CD4-positive, alpha-beta T cell (primary cell): ENCODE data around the gene TSPAN11. TPM values are rescaled to one million over a fixed set of nuclear protein-coding genes. Genes with fewer than 3 reads are reported as not detected.

Experiments used
- ATAC-seq: fragments of 200-7000 bp; cut with Tn5 transposase; one replicate; pipeline ENCODE4 v1.10.0; 2022; ENCODE audit warnings: mild to moderate bottlenecking; ENCODE audit not compliant: poor library complexity
- CTCF ChIA-PET: fragments of 350-600 bp; sonication (Branson Sonifier 250); formaldehyde crosslinking; loops from one replicate; lab custom pipeline; 2021; ENCODE audit warnings: antibody characterized with exemption, inconsistent platforms; lab: Charles Lee
- POLR2A ChIA-PET: fragments of 350-600 bp; sonication (Branson Sonifier 250); formaldehyde crosslinking; loops from one replicate; lab custom pipeline; 2021; ENCODE audit warnings: antibody characterized with exemption, inconsistent platforms; lab: Charles Lee
- DNase-seq, 14 experiments: peaks; one replicate each; pipeline ENCODE4 v3.0.0-alpha.2; 2013 to 2020; ENCODE audit warnings: mixed read lengths in 2 of 14
- H3K27ac ChIP-seq, 2 donors: one replicate each; pipeline versions ENCODE4 v1.5.1 to v1.7.0; 2013; ENCODE audit warnings: low read length in 2 of 2, low read depth in 1 of 2, mild to moderate bottlenecking in 1 of 2
- H3K27me3 ChIP-seq, 2 experiments: 1 replicate in 1 of 2; 2 replicates in 1 of 2; pipeline versions ENCODE4 v1.6.1 to v1.7.0; 2013; ENCODE audit warnings: low read length in 2 of 2, control low read depth in 1 of 2, mild to moderate bottlenecking in 1 of 2, moderate library complexity in 1 of 2; ENCODE audit not compliant: insufficient read depth in 2 of 2, control insufficient read depth in 1 of 2
- H3K36me3 ChIP-seq: one replicate; pipeline ENCODE4 v1.6.1; 2013; ENCODE audit warnings: low read length, control low read depth; ENCODE audit not compliant: insufficient read depth
- H3K4me1 ChIP-seq: one replicate; pipeline ENCODE4 v1.6.1; 2013; ENCODE audit warnings: low read length, control low read depth; ENCODE audit not compliant: insufficient read depth
- H3K4me3 ChIP-seq: one replicate; pipeline ENCODE4 v1.5.1; 2013; ENCODE audit warnings: mild to moderate bottlenecking, low read length, moderate library complexity
- H3K9me3 ChIP-seq, 2 experiments: 1 replicate in 1 of 2; 2 replicates in 1 of 2; pipeline versions ENCODE4 v1.6.1 to v1.7.0; 2013; ENCODE audit warnings: low read length in 2 of 2, mild to moderate bottlenecking in 2 of 2, control low read depth in 1 of 2, moderate library complexity in 1 of 2; ENCODE audit not compliant: control insufficient read depth in 1 of 2, insufficient read depth in 1 of 2
- H3K27ac Mint-ChIP-seq: one replicate; pipeline ENCODE4 v1.8.0; 2020; ENCODE audit warnings: mixed read lengths
- H3K27me3 Mint-ChIP-seq: one replicate; pipeline ENCODE4 v1.8.0; 2021; ENCODE audit warnings: mixed read lengths
- H3K36me3 Mint-ChIP-seq: one replicate; pipeline ENCODE4 v1.8.0; 2021; ENCODE audit warnings: low read depth, mixed read lengths
- H3K4me1 Mint-ChIP-seq: one replicate; pipeline ENCODE4 v1.8.0; 2021; ENCODE audit warnings: low read depth, mixed read lengths
- H3K4me3 Mint-ChIP-seq: one replicate; pipeline ENCODE4 v1.8.0; 2020; ENCODE audit warnings: mild to moderate bottlenecking, mixed read lengths
- H3K9me3 Mint-ChIP-seq: one replicate; pipeline ENCODE4 v1.8.0; 2020; ENCODE audit warnings: mixed read lengths
- intact Hi-C, 2 experiments: fragments of 100-400 bp; cut with DNase I in 1 of 2; cut with micrococcal nuclease in 1 of 2; formaldehyde crosslinking; loops; one replicate each; pipeline versions ENCODE4 v1.15.1 to v1.9.0; 2023 to 2025; cut with DNase I, micrococcal nuclease
- total RNA-seq, 174 experiments: library from RNA in 2 of 174; stranded (reverse) in 2 of 174; gene quantifications; one replicate each; pipeline ENCODE4 v1.2.3 and lab custom pipeline; 2021 to 2026
- TF ChIP-seq, protein P1 (sequence below): fragments of 200-600 bp; IDR thresholded peaks from one replicate; pipeline ENCODE4 v1.8.0; 2022; ENCODE audit warnings: antibody characterized with exemption, mild to moderate bottlenecking

TSPAN11 gene
- total RNA-seq, 2 experiments from 2014 or later: not detected

DNA sequence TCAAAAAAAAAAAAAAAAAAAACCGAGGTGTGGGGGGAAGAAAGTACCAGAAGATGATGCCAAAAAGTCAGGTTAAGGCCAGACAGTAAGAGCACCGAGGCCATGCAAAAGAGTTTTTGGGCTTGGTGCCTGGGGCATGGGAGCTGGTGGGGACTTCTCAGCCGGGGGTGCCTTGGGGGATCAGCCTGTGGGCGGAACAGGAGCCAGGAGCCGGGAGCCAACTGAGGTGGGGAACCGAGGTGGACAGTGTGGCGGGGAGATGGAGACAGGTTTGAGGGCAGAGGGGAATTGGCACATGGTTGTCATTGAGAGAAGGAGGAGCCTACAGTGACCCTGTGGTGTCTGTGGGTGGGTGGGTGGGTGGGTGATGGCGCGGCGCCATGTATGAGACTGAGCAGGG, 33.2 kb downstream of the TSPAN11 start:
- no peak overlapping the region for H3K4me3 ChIP-seq
- ChIA-PET POLR2A (no interaction called here), CTCF (no interaction called here)
- peaks cover 0 to 7% of the 10 kb centered on the region in 2 experiments for H3K27me3 ChIP-seq
- peaks cover 13% of the 10 kb centered on the region for H3K27me3 Mint-ChIP-seq
- TF ChIP-seq, protein P1, sequence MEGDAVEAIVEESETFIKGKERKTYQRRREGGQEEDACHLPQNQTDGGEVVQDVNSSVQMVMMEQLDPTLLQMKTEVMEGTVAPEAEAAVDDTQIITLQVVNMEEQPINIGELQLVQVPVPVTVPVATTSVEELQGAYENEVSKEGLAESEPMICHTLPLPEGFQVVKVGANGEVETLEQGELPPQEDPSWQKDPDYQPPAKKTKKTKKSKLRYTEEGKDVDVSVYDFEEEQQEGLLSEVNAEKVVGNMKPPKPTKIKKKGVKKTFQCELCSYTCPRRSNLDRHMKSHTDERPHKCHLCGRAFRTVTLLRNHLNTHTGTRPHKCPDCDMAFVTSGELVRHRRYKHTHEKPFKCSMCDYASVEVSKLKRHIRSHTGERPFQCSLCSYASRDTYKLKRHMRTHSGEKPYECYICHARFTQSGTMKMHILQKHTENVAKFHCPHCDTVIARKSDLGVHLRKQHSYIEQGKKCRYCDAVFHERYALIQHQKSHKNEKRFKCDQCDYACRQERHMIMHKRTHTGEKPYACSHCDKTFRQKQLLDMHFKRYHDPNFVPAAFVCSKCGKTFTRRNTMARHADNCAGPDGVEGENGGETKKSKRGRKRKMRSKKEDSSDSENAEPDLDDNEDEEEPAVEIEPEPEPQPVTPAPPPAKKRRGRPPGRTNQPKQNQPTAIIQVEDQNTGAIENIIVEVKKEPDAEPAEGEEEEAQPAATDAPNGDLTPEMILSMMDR: no peak
- intact Hi-C loops: no loop called here
- H3K36me3 ChIP-seq: no peaks in the 10 kb centered on the region
- H3K27ac ChIP-seq: no peak overlapping the region
- no peak overlapping the region for H3K27ac Mint-ChIP-seq
- H3K36me3 Mint-ChIP-seq: no peaks in the 10 kb centered on the region
- H3K4me3 Mint-ChIP-seq: no peak overlapping the region
- H3K9me3 Mint-ChIP-seq: no peaks in the 10 kb centered on the region
- H3K4me1 ChIP-seq: no peaks in the 10 kb centered on the region
- ATAC-seq (no peak), DNase-seq (no peak)
- no peaks in the 10 kb centered on the region for H3K9me3 ChIP-seq
- H3K4me1 Mint-ChIP-seq: no peaks in the 10 kb centered on the region

DNA sequence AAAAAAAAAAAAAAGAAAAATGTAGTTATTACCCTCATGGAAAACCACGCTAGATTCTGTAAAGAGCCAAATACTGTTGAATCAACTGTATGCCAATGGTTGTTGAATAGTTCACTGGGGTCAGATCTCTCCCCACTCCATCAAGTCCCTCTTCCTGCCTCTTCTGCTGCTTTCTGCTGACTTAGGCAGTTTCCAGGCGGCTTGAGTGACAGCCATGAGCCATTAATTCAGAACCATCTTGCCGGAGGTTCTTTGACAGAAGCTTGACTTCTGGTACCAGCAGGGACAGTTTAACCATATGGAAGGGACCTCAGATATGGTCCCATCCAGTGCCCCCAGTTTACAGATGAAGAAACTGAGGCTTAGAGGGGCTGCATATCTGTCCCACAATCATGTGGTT, 34.5 kb downstream of the TSPAN11 start:
- ATAC-seq: no peak

DNA sequence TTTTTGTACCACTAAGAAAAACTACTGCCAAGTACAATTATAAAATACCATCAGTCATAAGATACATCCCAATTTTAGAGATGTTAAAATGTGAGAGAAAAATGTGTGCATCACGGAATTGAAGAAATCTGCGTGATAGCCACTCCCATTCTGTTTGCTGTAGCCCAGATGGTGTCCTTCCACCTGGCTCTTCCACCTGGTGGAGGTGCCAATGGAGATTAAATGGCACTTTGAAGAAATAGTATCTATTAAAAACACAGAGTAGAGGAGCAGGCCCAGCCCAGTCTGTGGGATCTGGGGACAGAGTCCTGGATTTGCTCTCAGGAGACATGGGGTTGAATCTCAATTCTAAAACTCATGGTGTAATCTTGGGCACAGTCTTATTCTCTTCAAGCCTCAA, 35.5 kb downstream of the TSPAN11 start:
- no peaks in the 10 kb centered on the region for H3K9me3 Mint-ChIP-seq
- no peak for ATAC-seq
- H3K4me3 ChIP-seq: no peak overlapping the region
- ChIA-PET CTCF (no interaction called here), POLR2A (no interaction called here)
- peaks cover 19% of the 10 kb centered on the region for H3K27me3 Mint-ChIP-seq
- TF ChIP-seq, protein P1: no peak
- H3K27ac ChIP-seq: no peak overlapping the region
- H3K4me1 ChIP-seq: no peaks in the 10 kb centered on the region
- H3K27me3 ChIP-seq: peaks cover 0 to 7% of the 10 kb centered on the region in 2 experiments
- intact Hi-C loops: no loop called here
- no peak overlapping the region for H3K27ac Mint-ChIP-seq
- DNase-seq: no peak
- no peaks in the 10 kb centered on the region for H3K36me3 ChIP-seq
- no peaks in the 10 kb centered on the region for H3K9me3 ChIP-seq
- no peak overlapping the region for H3K4me3 Mint-ChIP-seq
- no peaks in the 10 kb centered on the region for H3K36me3 Mint-ChIP-seq
- H3K4me1 Mint-ChIP-seq: no peaks in the 10 kb centered on the region

More for the DNA sequence above, 34.5 kb downstream of the TSPAN11 start:
- H3K36me3 Mint-ChIP-seq: no peaks in the 10 kb centered on the region
- TF ChIP-seq, protein P1: no peak
- peaks cover 0 to 7% of the 10 kb centered on the region in 2 experiments for H3K27me3 ChIP-seq
- CTCF ChIA-PET: no interaction called here
- H3K9me3 Mint-ChIP-seq: no peaks in the 10 kb centered on the region
- no peak for DNase-seq
- H3K9me3 ChIP-seq: no peaks in the 10 kb centered on the region
- H3K4me1 Mint-ChIP-seq: no peaks in the 10 kb centered on the region
- intact Hi-C loops: no loop called here
- no peak overlapping the region for H3K27ac Mint-ChIP-seq
- no peak overlapping the region for H3K4me3 Mint-ChIP-seq
- POLR2A ChIA-PET: no interaction called here
- H3K36me3 ChIP-seq: no peaks in the 10 kb centered on the region
- H3K27ac ChIP-seq: no peak overlapping the region
- H3K4me1 ChIP-seq: no peaks in the 10 kb centered on the region
- peaks cover 13% of the 10 kb centered on the region for H3K27me3 Mint-ChIP-seq
- no peak overlapping the region for H3K4me3 ChIP-seq
